T-helper 1 cell treated with Interleukin-12 subunit alpha and Interleukin-12 subunit beta and Interleukin-4 antibody, amounts not matched to agents 30 ng/mL and 1 ng/mL, for 36 hours (primary cell): ENCODE data around the gene THAP11. TPM values are rescaled to one million over a fixed set of nuclear protein-coding genes. Genes with fewer than 3 reads are reported as not detected.
"Not testable (repeated sequence)": the region's sequence is repeated elsewhere in the genome, so short reads cannot be mapped to it uniquely, and the experiment has no call there.

ENCODE experiments used
- intact Hi-C: fragments of 100-400 bp; cut with micrococcal nuclease; formaldehyde crosslinking; loops from one replicate; pipeline ENCODE4 v1.15.1; 2024
- total RNA-seq: library from RNA; stranded (reverse); gene quantifications from 2 replicates; pipeline ENCODE4 v1.2.3, GENCODE V29; 2022

THAP11 gene
- total RNA-seq, 1 donor from 2014 or later, result 42.0 TPM

DNA sequence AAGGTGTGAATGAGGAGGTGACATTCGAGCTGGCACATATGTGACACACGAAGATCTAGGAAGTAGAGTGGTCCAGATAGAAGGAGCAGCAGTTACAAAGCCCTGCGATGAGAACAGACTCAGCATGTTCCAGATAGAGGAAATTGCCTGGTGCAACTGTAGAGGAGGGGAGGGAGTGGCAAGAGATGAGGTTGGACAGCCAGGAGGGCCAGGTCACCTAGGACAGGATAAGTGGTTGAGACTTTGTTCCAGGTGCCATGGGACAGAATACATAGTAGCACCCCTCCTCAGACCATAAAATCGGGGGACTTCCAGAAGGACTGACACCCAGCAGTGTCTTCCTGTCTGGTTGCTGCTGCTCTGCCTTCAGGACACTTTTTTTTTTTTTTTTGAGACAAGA lies 16.4 kb downstream of the THAP11 start:
- intact Hi-C loops, result no loop called here

DNA sequence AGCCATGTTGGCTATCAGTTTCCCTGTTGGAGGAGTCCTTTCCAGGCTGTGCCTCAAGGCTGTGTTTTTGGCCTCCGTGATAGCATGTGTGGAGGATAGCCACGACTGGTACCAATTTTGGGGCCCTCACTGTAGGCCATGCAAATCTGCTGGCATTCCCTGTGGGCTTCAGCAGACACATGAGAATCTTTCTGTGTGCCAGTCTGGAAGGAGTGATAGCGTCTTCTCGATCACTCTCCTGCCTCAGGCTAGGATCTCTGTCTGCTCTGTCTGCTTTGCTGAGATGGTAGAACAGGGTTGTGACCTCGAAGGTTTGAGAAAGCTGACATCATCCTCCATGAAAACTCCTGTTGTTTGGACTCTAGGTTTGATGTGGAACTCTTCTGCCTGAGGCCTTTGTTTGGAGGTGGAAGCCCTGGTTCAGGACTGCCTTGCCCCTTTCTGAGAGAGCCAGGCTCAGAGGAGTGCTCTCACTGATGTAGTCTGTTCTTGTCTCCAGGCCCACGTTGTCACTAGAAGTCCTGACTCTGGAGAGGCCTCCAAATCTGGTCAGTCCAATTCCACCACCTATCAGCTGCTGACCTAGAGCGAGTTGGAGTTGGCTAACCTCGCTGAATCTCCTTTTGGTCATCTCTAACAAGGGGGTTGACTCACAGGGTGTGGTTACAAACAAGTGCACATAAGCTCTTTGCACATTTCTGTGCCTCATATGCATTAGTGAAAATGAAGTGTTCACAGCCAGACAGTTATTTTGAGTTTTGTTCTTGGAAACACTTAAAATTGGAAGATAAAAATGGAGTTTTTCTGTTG lies 18.7 kb downstream of the THAP11 start:
- intact Hi-C loops, result no loop called here

DNA sequence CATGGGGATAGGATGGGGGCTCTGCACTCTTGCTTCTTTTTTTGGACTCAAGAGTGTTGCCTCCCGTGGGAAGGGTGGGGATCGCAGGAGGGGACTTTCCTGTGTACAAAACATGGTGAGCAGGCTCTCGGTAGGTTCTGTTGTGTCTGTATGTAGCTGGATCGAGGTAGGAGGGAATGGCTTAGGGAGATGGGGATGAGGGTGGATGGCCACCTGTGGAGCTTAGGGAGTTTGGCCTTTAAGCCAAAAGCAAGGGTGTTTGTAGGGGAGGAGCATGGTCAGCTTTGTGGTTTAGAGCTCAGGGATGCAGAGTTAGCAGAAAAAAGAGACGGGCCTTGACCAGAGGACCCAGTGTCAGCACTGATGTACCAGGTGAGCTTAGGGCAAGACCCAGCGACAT lies 19.8 kb downstream of the THAP11 start:
- intact Hi-C loops, result no loop called here

DNA sequence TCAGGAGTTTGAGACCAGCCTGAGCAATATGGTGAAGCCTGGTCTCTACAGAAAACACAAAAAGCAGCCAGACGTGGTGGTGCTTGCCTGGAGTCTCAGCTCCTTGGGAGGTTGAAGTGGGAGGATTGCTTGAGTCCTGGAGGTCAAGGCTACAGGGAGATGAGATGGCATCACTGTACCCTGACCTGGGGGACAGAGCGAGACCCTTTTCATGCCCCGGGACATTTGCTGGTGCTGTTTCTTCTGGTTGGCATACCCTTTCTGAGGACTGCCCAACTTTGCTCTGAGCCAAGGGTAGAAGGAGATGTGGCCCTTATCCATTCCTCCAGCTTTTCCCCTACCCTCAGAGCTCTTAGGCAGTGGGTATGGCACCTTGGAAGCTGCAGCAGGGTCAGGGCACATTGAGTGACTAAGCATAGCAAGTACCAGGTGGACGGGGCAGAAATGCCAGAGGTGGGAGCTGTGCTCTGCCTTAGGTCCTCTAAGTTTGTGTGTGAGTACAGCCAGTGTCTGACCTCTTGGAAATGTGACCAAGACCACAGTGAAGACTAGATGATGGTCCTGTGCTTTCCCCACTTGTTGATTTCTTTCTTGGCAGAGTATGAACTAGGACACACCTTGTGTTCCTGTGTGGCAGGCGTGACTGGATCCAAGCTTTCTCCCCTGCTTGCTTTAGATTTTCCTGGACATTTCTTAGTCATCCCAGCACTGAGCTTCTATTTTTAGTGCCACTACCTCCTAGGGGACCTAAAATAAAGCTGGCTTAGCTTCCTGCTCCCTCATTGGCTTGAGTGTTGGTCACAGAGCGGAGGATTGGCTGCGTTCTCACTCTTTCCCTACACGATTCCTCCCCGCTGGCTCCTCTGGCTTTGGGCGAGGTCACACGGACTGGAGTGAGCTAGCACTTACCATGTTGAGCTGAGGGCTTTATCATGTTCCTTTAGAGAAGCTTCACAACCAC lies 20.8 kb downstream of the THAP11 start:
- intact Hi-C loops, result no loop called here

DNA sequence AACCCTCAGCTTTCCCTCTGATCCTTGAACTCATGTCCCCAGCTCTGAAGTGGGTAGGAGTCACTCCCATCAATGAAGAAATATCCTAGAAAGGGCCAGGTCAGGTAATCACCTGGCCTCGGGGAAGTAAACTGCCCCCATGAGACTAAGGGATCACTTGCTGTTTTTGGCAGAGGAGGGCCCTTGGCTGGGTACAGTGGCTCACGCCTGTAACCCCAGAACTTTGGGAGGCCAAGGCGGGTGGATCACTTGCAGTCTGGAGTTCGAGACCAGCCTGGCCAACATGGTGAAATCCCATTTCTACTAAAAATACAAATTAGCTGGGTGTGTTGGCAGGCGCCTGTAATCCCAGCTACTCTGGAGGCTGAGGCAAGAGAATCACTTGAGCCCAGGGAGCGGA lies 21.9 kb downstream of the THAP11 start:
- intact Hi-C loops, result not testable (repeated sequence)

DNA sequence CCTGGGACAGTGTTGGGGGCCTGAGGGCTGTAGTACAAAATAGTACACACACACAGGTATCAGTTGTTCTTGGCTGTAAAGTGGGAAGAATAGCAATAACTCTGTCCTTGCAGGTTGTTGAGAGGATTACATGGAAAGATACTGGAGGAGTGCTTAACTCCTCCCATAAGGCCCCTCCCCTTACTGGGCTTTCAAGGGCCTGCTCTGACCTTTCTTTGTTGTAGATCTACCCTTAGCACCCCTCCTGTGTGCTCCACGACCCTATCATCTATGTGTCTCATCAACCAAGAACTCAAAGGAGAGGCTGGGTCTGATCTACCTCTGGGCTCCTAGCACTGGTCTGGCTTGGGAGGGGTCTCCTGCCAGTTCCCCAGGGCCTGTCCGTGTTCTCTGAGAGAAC lies 22.5 kb downstream of the THAP11 start:
- intact Hi-C loops, result no loop called here

DNA sequence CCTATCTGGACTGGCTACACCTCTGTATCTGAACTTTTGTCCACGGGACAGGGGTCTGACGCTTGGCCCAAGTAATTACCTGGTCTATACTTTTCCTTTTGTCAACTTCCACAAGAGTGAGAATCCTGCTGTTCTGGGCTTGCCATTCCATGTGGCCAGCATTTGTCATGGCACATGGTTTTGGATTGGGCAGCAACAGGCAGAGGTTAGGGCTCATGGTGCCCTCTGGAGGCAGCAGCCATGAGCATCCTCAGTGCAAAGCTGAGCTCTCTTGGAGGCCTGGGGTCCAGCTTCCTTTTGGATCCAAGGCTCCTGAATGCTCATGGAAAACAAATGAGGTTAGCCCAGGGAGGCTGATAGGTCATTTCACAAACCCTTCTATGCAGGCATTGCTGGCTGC lies 23.2 kb downstream of the THAP11 start:
- intact Hi-C loops, result loop anchor here (1.0 kb wide), 2 partner anchors 49 to 193 kb away; no protein-coding TSS in a partner anchor

DNA sequence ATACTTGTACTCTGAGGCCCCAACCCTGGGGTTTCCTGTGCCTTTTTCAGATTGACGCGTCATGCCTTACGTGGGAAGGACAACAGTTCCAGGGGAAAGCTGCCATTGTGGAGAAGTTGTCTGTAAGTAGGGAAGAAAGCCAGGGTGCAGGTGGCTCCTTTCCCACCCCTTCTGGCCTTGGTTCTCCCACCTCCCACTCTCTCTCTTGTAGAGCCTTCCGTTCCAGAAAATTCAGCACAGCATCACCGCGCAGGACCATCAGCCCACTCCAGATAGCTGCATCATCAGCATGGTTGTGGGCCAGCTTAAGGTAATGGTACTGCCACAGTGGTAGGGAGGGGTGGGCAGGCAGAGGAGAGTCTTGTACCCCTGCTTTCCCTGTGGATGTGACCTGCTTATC lies 26.2 kb downstream of the THAP11 start:
- intact Hi-C loops, result no loop called here

DNA sequence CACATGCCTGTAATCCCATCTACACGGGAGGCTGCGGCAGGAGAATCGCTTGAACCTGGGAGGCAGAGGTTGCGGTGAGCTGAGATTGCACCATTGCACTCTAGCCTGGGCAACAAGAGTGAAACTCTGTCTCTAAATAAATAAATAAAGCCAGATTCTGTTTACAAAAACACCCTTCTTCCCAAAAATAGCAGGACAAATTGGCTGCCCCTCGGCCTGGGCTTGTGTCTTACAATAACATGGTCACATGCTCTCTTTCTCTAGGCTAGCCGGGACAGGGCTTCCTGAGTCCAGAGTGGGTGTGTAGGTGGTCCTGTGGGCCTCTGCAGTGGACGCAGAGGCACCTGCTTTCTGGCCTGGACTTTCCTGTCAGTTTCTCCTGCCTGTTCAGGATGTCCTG lies 27.5 kb downstream of the THAP11 start:
- intact Hi-C loops, result loop anchor here (5.0 kb wide), 2 partner anchors 193 to 368 kb away; partner anchors contain the start of gene ESRP2

DNA sequence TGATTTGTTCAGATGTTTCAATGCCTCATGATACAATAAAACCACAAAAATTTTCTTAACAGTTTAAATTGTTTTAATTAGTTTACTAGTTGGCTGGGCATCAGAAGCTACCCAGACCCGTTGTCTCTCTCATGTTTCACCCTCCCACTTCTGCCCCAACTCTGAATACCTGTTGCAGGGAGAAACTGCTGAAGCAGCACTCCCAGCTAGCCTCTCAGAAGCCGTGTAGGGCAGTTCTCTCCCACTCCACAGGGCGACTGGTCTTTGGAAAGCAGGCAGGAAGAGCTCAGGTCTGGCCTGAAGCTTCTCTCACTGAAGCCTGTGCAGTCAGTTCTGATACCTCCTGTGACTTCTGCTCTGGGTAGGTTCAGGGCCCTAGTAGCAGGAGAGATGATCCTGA lies 29.1 kb downstream of the THAP11 start:
- intact Hi-C loops, result loop anchor here (5.0 kb wide), 2 partner anchors 191 to 366 kb away; partner anchors contain the start of gene ESRP2

DNA sequence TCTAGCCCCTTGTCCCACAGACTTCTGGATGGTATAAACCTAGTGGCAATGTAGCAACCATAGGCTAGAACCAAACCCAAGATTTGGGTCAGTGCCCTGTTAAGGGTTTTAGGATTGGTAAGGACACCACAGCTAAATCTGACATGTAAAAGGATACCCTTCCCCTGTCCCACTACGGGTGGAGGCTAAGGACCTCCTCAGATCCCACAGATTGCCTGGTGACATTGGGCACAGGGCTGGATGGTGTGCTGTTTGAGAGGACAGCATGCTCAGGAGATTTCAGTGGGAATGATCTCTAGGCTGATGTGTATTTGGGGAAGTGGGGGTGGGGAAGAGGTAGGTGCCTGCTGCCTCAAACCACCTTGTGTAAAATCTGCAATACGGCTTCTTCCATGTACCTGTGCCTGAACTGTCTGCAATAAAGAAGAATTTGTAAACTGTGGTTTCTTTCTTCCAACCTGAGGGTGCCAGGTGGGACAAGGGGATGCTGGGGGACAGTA lies 30.1 kb downstream of the THAP11 start:
- intact Hi-C loops, result loop anchor here (1.0 to 5.0 kb wide), 9 partner anchors 26 to 365 kb away; partner anchors contain the start of genes C16orf86, ENKD1, ESRP2 and NUTF2

DNA sequence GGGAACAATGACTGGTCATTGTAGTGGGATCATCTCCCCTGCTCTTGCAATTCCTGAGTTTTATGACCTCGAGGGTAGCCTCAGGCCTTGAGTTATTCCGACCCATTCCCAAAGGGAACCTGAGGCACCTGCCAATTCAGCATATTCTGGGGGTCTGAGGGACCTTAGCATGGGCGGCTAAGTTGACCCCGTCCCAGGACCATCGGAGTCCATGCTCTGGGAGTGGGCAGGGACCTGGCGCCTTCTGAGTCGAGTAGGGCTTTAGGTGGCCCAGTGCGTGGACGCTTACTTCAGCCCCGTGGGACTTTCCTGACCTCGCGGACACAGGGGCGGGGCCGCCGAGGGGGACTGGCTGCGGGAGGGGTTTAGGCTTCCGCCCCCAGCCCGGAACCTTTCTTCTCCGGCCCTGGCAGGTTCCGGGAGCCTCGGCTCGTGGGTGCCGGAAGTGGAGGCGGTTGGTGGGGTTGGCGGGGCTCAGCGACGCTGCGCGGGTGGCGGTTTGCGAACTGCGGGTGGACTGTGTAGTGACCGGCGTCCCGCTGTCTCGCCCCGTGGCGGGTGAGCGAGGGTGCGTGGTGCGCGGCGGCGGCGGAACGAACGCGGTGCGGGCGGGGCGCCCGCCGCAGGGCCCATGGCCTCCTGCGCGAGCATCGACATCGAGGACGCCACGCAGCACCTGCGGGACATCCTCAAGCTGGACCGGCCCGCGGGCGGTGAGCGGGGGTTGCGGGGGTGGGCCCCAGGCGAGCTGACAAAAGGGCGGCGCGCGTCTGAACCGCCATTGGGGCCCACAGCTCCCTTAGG lies 30.7 kb downstream of the THAP11 start, which contains the start of gene EDC4:
EDC4 (plus strand) TSS at position 422 of the 804 bp plus-strand sequence; CDS start at position 632, 210 bp downstream.
- intact Hi-C loops, result loop anchor here (1.0 to 5.0 kb wide), 11 partner anchors 20 to 364 kb away; partner anchors contain the start of genes C16orf86, ENKD1, ESRP2 and NUTF2

DNA sequence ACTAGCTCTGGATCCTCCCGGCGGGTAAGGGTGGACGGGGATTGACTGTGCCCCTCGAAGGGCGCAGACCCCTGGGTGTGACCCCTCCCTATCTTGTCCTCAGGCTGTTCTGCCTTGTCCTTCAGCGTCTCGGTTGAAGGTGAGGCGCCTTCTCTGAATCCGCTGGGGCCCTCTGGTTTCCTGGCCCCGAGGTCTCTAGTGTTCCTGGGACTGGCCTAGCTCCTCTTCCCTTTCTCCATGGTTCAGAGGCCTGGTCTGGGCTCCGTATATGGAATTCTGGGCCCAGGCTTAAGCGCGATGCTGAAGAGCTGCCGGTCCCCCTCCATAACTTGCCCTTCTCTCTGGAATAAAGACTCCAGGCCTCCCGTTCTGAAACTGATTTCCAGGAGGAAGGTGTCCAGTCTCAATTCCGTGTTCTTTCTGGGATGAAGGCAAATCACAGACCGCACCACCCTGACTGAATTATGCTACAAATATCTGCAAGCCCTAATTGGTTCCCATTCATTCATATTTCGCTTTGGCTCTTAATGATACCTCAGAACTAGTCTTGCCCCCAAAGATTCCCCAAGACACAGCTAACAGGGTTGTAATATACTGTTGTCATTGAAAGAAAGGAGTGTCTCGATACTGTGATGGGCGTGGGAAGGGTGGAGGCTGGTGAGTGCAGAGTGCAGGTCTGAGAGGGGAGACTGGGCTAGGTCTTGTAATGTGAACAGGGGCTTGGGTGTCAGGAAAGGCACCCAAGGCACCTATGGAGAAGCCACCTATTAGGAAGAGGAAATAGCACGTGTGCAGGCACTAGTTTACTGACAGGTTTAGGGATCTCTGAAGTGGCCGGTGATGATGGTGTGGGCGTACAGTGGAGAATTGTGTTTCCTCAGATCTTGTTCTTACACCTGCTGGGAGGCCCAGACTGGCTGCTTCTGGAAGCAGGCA lies 31.6 kb downstream of the THAP11 start:
- intact Hi-C loops, result loop anchor here (1.0 to 5.0 kb wide), 7 partner anchors 20 to 364 kb away; partner anchors contain the start of genes C16orf86, ENKD1, ESRP2 and PSKH1

DNA sequence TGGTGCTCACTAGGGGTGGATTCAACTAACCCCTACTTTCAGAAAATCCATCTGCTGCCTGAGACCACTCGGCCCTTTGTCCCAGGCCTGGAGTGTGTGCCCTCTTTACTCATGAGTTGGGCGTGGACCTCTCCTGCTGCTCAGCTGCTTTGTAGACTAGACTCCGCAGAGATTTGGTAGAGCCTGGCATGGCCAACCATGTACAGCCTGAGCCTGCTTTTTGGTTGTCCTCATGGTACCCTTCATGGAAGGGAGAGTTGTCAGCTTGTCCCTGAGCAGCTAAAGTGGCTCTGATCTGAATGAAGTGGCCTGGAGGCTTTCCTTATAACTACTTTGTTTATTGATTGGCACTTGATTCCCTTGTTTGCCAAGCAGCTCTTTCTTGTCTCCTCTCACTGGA lies 32.3 kb downstream of the THAP11 start:
- intact Hi-C loops, result loop anchor here (5.0 kb wide), 2 partner anchors 188 to 363 kb away; partner anchors contain the start of gene ESRP2

DNA sequence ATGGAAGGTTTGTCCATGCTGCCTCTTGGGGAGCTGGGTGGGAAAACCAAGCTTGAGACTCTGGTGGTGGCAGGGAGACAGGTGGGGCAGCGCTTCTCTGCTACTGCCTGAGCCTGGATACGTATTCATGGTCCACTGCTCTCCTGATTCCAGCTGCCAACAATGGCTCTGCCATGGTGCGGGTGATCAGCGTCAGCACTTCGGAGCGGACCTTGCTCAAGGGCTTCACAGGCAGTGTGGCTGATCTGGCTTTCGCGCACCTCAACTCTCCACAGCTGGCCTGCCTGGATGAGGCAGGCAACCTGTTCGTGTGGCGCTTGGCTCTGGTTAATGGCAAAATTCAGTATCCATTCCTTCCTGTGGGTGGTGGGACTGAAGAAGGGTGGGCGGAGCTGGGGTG lies 34.9 kb downstream of the THAP11 start:
- intact Hi-C loops, result no loop called here

DNA sequence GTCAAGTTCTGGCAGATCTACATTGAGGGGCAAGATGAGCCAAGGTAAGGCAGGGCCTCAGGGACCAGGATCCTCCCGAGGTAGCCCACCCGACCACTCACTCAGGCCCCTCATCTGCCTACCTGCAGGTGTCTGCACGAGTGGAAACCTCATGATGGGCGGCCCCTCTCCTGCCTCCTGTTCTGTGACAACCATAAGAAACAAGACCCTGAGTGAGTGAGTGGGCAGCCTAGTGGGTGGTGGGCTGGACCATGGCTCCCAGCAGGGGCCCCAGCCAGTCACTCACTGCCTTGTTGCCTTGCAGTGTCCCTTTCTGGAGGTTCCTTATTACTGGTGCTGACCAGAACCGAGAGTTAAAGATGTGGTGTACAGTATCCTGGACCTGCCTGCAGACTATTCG lies 36.1 kb downstream of the THAP11 start:
- intact Hi-C loops, result no loop called here

DNA sequence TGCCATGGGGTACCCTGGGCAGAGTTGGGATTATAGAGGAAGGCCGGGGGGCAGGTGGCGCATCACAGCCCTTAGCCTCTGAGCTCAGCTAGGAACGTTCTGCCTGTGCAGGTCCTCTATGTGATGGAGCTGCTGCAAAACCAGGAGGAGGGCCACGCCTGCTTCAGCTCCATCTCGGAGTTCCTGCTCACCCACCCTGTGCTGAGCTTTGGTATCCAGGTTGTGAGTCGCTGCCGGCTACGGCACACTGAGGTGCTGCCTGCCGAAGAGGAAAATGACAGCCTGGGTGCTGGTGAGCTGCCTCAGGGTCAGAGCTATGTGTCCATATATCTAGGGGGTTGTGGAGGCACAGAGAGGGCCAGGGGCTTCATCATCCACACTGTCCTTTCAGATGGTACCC lies 36.7 kb downstream of the THAP11 start:
- intact Hi-C loops, result no loop called here

DNA sequence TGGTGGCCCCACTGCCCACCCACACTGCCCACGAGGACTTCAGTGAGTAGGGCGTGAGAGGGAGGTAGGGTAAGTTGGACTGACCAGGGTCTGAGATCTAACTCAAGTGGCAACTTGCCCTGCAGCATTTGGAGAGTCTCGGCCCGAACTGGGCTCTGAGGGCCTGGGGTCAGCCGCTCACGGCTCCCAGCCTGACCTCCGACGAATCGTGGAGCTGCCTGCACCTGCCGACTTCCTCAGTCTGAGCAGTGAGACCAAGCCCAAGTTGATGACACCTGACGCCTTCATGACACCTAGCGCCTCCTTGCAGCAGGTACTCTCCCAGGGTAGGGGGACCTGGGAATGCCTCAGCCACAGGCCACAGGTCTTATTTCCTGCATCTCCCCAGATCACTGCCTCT lies 37.3 kb downstream of the THAP11 start:
- intact Hi-C loops, result no loop called here

DNA sequence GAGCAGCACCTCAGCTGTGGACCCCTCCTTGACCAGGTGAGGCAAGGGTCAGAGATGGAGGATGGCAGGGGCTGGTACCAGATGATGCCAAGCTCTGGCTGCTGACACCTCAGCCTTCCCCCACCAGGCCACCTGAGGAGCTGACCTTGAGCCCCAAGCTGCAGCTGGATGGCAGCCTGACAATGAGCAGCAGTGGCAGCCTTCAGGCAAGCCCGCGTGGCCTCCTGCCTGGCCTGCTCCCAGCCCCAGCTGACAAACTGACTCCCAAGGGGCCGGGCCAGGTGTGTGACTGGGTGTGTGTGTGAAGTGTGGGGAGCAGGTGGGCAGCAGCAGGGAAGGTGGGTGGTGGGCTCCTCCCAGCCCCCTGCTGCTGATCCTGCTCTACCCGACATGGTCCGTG lies 37.8 kb downstream of the THAP11 start:
- intact Hi-C loops, result no loop called here
